ENCODE data around the gene COL9A3.

- TF ChIP-seq USF2 (IDR thresholded peaks at IDR 0.05; ENCODE audit: low read length) (no peak), TAF1 (IDR thresholded peaks at IDR 0.05; ENCODE audit: low read depth, low read length) (no peak), POLR2A (IDR thresholded peaks at IDR 0.05; ENCODE audit: control extremely low read depth in 1 of 2, low read depth in 2 of 2, low read length in 2 of 2) (no peak), SIRT6 (IDR thresholded peaks at IDR 0.05; ENCODE audit: low read length) (no peak), CTCF (IDR thresholded peaks at IDR 0.05; ENCODE audit: control extremely low read depth in 1 of 3, insufficient read depth in 1 of 3, low read depth in 1 of 3, low read length in 3 of 3) (no peak)
Measured at GRCh38 chr20:62778058-62778457, 38.8 kb upstream of the COL9A3 start.

All from H1 (cell line).